SK-N-SH treated with all-trans-retinoic acid at 6 μM for 48 hours (cell line): ENCODE data around the gene GPR68.

ENCODE experiments used
- ARNTL ChIP-seq: fragments of 450-650 bp; formaldehyde crosslinking; IDR thresholded peaks from 2 replicates; pipeline ENCODE4 v1.5.0; 2020; ENCODE audit warnings: low read depth, mild to moderate bottlenecking, moderate library complexity, borderline replicate concordance
- CSDC2 ChIP-seq: fragments of 250-450 bp; sonication (Bioruptor Pico); IDR thresholded peaks from 2 replicates; pipeline ENCODE4 v1.5.0; 2020; ENCODE audit warnings: mild to moderate bottlenecking, moderate library complexity
- ESRRG ChIP-seq: fragments of 250-450 bp; sonication (Bioruptor Pico); IDR thresholded peaks from 2 replicates; pipeline ENCODE4 v1.6.1; 2021; ENCODE audit warnings: mild to moderate bottlenecking
- TCF4 ChIP-seq: fragments of 250-450 bp; sonication (Bioruptor Pico); IDR thresholded peaks from 2 replicates; pipeline ENCODE4 v1.8.0; 2021; ENCODE audit warnings: mild to moderate bottlenecking, moderate library complexity, borderline replicate concordance
- ZC3H10 ChIP-seq: fragments of 250-450 bp; sonication (Bioruptor Pico); IDR thresholded peaks from 2 replicates; pipeline ENCODE4 v1.5.1; 2021; ENCODE audit warnings: mild to moderate bottlenecking, moderate library complexity
- ZFP30 ChIP-seq: fragments of 450-650 bp; formaldehyde crosslinking; IDR thresholded peaks from 2 replicates; pipeline ENCODE4 v1.5.0; 2022; ENCODE audit warnings: mild to moderate bottlenecking, moderate library complexity
- ZNF70 ChIP-seq: fragments of 450-650 bp; formaldehyde crosslinking; IDR thresholded peaks from 2 replicates; pipeline ENCODE4 v1.5.0; 2020; ENCODE audit warnings: mild to moderate bottlenecking, moderate library complexity
- ZNF8 ChIP-seq: fragments of 450-650 bp; formaldehyde crosslinking; IDR thresholded peaks from 2 replicates; pipeline ENCODE4 v1.5.0; 2020; ENCODE audit warnings: mild to moderate bottlenecking, moderate library complexity
- TF ChIP-seq, protein P1 (sequence below): fragments of 250-450 bp; sonication (Bioruptor Pico); IDR thresholded peaks from 2 replicates; pipeline ENCODE4 v1.5.0; 2020; ENCODE audit warnings: mild to moderate bottlenecking, moderate library complexity
- TF ChIP-seq, protein P2 (sequence below): fragments of 250-450 bp; sonication (Bioruptor Pico); IDR thresholded peaks from 2 replicates; pipeline ENCODE4 v1.8.0; 2020; ENCODE audit warnings: mild to moderate bottlenecking, moderate library complexity, borderline replicate concordance

DNA sequence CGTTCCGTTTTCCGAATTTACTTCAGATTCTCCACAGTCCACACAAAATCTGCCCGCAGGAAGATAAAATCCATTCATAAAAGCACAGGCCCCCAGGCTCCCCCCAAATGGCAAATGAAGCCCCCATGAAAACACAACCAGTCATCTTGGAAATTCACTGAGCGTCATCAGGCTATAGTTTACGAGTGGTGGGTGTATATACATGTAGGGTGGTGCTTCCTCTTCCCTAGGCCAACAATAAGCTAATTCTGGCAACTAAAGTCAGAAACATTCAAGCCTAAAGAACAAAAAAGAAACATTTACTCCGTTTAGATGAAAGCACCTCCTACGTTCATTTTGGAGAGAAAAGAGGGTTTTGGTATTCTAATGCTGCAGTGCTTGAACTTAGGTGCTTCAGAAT lies 5.8 kb downstream of the GPR68 start:
- TF ChIP-seq ZFP30 (CRISPR knock-in tag) (no peak), ESRRG (CRISPR knock-in tag) (no peak), CSDC2 (CRISPR knock-in tag) (no peak), TCF4 (no peak), ZC3H10 (CRISPR knock-in tag) (no peak), ZNF70 (CRISPR knock-in tag) (no peak), ARNTL (CRISPR knock-in tag) (no peak), ZNF8 (CRISPR knock-in tag) (no peak)
- TF ChIP-seq, protein P1, sequence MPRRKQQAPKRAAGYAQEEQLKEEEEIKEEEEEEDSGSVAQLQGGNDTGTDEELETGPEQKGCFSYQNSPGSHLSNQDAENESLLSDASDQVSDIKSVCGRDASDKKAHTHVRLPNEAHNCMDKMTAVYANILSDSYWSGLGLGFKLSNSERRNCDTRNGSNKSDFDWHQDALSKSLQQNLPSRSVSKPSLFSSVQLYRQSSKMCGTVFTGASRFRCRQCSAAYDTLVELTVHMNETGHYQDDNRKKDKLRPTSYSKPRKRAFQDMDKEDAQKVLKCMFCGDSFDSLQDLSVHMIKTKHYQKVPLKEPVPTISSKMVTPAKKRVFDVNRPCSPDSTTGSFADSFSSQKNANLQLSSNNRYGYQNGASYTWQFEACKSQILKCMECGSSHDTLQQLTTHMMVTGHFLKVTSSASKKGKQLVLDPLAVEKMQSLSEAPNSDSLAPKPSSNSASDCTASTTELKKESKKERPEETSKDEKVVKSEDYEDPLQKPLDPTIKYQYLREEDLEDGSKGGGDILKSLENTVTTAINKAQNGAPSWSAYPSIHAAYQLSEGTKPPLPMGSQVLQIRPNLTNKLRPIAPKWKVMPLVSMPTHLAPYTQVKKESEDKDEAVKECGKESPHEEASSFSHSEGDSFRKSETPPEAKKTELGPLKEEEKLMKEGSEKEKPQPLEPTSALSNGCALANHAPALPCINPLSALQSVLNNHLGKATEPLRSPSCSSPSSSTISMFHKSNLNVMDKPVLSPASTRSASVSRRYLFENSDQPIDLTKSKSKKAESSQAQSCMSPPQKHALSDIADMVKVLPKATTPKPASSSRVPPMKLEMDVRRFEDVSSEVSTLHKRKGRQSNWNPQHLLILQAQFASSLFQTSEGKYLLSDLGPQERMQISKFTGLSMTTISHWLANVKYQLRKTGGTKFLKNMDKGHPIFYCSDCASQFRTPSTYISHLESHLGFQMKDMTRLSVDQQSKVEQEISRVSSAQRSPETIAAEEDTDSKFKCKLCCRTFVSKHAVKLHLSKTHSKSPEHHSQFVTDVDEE (CRISPR knock-in tag): no peak
- TF ChIP-seq, protein P2, sequence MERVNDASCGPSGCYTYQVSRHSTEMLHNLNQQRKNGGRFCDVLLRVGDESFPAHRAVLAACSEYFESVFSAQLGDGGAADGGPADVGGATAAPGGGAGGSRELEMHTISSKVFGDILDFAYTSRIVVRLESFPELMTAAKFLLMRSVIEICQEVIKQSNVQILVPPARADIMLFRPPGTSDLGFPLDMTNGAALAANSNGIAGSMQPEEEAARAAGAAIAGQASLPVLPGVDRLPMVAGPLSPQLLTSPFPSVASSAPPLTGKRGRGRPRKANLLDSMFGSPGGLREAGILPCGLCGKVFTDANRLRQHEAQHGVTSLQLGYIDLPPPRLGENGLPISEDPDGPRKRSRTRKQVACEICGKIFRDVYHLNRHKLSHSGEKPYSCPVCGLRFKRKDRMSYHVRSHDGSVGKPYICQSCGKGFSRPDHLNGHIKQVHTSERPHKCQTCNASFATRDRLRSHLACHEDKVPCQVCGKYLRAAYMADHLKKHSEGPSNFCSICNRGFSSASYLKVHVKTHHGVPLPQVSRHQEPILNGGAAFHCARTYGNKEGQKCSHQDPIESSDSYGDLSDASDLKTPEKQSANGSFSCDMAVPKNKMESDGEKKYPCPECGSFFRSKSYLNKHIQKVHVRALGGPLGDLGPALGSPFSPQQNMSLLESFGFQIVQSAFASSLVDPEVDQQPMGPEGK: no peak
